ENCODE measurements around the gene CTNND2.
A peak's percentile ranks its signal among the peaks of the same experiment; 100 is the strongest.

CTNND2 gene

DNA sequence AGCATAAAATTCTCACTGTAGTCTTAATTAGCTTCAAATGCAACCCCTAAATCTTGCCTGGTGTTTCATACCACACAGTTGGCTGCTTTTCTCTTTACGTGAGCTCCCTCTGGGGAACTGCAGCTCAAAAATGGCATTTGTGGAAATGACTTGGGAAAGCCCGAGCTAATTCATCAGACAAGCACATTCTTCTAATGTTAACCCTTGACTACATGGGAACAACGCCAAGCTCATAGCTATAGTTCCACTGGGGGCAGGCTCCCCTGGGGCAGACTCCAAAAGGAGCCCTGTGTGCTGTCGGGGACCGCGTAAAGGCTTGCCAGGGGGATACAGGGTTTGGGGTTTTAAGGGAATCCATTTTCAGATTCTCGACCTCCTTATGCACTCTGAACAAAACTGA lies 841.8 kb downstream of the CTNND2 start:
- peak; percentile 68 for DNase-seq

DNA sequence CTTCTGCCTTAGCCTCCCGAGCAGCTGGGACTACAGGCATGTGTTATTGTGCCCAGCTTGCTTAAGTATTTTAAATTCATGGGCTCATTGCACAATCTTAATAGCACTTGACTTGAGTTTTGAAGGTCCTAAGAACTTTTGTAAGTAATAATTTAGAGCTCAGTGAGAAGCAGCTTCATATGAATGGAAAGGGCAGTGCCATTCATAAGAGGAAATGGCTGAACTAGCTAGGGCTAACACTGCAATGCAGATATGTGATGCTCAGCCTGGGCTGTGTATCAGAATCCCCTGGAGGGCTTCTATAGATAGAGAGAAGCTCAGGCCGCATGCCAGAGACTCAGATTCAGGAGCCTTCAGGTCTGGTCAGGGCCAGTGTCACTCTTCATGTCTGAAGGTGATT lies 847.7 kb downstream of the CTNND2 start:
- no peak for DNase-seq

DNA sequence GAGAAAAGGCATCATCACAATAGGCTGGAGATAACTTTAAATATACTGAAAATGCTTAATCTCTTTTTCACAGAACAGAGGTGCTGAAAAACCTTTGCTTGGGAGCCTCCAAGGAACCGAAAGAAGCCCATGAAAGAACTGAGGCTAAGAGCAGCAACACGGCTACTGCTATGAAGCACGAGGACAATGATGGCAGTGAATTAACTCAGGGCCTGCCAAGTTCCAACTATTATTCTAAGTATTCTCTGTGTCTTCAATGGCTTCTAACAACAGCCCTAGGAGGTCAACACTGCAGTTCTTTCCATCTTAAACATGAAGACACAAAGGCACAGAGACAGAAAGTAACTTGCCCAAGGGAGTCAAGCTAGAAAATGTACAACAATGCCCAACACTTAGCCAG lies 850.2 kb downstream of the CTNND2 start:
- DNase-seq = no peak

GRCh38 chr5:11052871-11053270 lies 851.4 kb downstream of the CTNND2 start:
- no peak for DNase-seq

DNA sequence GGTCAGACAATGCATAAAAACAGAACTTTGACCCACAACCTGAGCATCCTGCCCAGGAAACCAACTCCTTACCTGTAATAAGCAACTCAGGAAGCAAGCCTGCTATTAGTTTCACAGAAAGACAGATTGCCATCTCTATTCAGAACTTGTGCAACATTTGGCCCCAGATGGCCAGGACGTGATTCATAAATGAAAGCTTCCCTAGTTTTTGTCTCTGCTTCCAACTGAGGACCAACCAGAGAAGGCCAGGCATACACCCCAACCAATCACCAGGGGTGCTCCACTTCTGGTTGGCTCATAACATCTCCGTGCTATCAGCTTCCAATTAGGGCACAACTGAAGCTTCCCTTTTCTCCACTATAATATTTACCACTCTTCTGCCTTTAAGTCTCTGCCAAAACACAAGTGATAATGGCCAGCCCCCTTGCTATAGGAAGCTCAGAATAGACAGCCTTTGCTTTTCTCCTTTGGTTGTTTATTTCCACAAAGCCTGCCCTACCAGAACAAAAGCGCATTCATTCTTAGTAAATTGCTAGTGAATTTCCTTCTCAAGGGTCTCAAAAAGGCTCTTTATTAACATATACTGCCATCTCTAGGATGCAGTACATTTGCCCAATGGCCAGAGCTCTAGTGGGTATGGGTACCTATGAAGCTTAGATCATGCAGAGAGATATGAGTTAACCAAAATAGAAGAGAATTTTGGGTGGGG lies 853.5 kb downstream of the CTNND2 start:
- no peak for DNase-seq

DNA sequence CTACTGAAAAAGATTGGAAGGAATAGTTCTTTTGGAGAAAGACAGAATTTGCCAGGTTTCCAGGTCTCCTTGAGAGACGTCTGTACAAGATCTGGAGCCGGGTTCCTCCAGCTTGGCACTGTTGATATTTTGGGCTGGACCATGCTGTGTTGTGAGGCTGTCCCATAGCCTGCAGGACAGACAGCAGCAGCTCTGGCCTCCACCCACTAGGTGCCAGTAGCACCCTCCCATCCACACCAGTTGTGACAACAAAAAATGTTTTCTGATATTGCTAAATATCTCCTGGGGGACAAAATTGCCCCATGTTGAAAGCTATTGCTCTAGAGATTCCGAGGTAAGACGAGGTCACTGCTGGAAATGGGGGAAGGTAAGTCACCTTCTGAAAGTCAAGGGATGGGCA lies 855.5 kb downstream of the CTNND2 start:
- DNase-seq = no peak

DNA sequence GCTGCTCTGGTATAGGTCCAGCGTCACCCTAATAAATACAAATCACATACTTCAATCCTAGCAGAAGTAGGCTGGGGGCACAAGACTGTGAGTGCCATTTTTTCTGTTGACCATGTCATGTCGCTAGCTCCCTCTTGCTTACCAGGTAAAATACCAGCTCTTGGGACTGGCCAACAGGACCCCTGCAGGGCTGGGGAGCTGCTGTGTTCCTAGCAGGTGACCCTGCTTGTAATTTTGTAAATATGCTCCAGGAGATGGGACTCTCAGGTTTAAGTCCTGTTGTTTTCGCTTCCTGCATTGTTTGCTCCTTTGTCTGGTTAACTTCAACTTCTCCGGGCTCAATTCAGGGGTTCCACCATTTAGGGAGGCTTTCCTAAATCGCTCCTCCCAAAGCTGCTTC lies 856.6 kb downstream of the CTNND2 start:
- no peak for DNase-seq

DNA sequence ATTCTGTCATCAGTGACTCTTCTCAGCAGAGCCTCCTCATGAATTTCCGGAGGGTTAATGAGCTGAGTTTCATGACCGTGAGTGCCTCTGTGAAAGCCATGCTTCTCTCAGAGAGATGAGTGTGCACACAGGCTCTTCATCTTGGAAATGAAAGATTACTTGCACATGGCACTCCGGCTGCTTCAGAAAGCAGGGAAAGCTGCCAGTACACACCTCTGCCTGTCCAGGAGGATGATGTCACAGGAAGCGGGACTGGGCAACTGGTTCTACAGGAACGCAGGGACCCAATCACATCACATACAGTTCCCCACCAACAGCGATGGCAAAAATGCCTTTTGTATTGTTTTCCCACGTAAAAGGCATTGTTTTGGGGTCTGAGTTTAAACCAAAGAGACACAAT lies 857.2 kb downstream of the CTNND2 start:
- DNase-seq = no peak

DNA sequence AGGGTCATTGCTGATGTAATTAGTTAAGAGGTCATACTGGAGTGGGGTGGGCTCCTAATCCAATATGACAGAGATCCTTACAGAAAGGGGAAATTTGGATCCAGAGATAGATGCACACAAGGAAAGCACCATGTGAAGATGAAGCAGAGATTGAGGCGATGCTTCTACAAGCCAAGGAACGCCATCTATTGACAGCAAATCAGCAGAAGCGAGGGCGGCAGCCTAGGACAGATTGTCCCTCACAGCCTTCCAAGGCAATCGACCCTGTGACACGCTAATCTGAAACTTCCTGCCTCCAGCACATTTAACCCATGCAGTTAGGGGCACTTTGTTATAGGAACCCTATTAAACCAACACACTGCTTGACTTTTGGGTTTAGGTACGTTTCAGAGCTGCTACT lies 858.1 kb downstream of the CTNND2 start:
- DNase-seq = no peak

GRCh38 chr5:11045411-11045810 lies 858.8 kb downstream of the CTNND2 start:
- no peak for DNase-seq

DNA sequence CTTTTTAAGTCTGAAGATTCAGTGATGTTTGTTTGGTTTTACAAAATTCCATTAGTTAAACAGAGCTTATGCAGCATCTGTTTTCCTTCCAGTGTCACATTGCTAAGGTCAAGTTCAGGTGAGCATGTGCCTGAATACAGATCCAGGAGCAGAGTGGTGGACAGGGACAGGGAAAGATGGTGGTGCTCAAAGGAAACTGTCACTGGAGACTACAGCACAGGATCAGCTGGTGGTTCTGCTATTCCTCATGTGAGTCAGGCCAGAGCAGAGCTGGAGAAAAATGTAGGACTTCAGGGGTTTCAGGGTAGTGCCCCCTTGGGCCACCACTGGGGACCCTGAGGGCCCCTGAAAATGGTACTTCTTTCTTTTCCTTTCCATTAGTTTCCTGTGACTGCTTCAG lies 859.7 kb downstream of the CTNND2 start:
- no peak for DNase-seq

DNA sequence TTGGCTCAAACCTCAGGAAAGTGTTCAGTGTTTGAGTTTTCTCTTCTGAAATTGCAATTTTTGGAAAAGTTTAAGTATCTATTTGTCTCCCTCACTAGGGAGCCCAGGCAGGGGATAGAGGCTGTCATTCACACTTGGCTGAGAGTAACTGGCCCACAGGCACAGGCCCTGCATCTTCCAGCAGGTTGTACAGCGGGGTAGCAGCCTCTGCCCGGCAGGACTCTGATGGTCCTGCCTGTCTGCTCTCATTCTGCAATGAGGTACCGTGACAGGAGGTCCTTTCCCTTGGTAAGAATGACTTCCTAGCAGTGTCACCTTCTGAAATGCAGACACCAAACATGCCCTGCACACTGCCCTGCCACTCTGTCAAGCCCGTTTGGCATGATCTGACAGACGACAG lies 860.4 kb downstream of the CTNND2 start:
- no peak for DNase-seq

- no peak for DNase-seq
Measured at GRCh38 chr5:11040345-11040744, 863.9 kb downstream of the CTNND2 start.

DNA sequence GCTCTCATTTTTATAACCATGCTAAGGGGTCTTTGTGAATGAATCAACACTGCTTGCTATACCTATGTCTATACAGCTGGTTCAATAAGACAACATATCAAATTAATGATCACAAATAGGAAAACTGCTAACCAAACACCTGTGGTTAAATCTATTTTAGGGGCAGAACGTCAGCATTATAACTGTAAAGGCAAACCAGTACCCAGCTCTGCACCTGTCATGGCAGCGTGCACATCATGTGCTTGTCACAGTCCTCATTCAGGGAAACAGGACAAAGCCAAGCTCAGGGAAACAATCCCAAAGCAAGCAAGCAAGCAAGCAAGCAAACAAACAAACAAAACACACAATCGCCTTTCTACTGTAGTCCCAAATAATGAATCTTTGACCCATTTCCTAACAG lies 865.5 kb downstream of the CTNND2 start:
- DNase-seq = no peak

- peak; percentile 9 for DNase-seq
Measured at GRCh38 chr5:11037941-11038340, 866.3 kb downstream of the CTNND2 start.

GRCh38 chr5:11037080-11037479 lies 867.2 kb downstream of the CTNND2 start:
- DNase-seq = no peak

GRCh38 chr5:11030671-11031070 lies 873.6 kb downstream of the CTNND2 start:
- no peak for DNase-seq

GRCh38 chr5:11027660-11028059 lies 876.6 kb downstream of the CTNND2 start:
- DNase-seq = no peak

GRCh38 chr5:11026543-11026942 lies 877.7 kb downstream of the CTNND2 start:
- DNase-seq = no peak

DNA sequence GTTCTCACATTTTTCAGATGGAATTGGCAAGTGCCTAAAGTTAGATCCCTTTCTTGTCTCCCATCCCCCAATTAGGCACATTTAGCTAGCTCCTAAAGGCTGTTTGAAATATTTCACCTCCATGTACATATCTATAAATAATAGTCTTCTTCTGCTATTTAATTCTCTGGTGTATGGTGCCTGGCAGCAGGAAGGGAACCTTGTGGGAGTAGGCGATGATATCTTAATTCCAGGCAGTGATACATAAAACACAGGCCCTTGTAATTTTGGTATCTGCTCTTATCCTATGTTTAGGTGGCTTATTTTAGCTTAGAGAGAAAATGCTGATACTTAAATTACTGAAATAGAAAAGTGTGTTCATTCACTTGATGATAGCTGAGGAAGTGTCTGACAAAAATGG lies 880.3 kb downstream of the CTNND2 start:
- no peak for DNase-seq

DNA sequence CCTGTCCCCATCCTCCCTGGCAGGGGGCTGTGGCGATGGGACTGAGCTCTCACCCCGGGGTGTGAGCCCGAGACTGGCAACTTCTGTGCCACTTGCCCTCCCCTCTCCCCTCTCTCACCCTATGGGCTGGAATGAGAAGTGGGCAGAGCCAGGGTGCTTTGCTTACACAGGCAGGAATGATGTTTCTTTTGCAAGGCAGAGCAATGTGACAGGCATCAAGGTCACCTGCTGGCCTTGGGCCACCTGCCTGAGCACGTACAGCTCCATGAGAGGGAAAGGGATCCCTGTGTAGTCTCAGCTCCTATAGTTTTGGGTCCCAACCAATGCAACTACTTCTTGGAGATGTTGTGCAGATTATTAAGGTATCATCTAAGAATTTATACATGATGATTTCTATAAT lies 890.5 kb downstream of the CTNND2 start:
- no peak for DNase-seq

GRCh38 chr5:11012295-11012694 lies 892.0 kb downstream of the CTNND2 start:
- no peak for DNase-seq

GRCh38 chr5:11010429-11011210 lies 893.6 kb downstream of the CTNND2 start:
- DNase-seq = no peak

- DNase-seq = no peak
Measured at GRCh38 chr5:11009576-11009975, 894.7 kb downstream of the CTNND2 start.
